Measurements from ENCODE around the gene PRRG2. TPM values are rescaled to one million over a fixed set of nuclear protein-coding genes. Genes with fewer than 3 reads are reported as not detected.

Gene PRRG2
- total RNA-seq, 1 donor from 2014 or later = 10.1 TPM

DNA sequence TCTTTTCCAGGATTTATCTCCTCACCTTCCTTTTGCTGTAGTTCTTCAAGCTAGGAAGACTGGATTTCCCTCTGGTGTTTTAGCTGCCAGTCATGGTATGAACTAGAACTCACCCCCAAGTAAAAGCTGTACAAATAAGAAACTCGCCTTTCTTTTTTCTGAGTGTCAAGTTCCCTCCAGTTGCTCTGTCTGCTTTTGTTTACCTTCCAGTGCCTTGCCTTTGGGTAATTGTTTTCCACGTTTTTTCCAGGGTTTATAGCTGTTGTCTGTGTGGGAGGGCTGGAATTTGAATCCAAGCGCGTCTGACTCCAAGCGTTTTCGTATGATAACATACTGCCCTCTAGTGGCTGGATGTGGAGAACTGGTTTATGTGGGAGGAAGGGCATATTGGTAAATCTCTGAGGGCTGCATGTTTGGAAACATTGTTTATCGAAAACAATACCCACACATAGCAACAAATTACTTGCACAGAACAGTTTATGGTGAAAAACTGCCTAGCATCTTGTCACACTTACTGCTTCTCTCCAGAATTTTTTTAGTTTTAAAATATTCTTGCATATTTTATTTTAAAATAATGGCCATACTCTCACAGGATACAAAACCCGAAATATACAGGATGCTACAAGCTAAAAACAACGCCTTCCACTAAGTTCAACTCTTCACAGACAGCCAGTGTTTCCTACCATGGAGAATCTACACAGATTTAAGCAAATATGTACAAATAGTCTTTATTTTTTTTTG lies 34.1 kb upstream of the PRRG2 start:
- Histone ChIP-seq H3K27me3 (no peaks in the 10 kb centered on the region), H3K9me3 (no peaks in the 10 kb centered on the region), H3K36me3 (no peaks in the 10 kb centered on the region), H3K4me3 (no peak overlapping the region), H3K27ac (no peak overlapping the region), H3K4me1 (no peaks in the 10 kb centered on the region)
- DNase-seq (no peak), ATAC-seq (peak; percentile 95)
- TF ChIP-seq, protein P1, sequence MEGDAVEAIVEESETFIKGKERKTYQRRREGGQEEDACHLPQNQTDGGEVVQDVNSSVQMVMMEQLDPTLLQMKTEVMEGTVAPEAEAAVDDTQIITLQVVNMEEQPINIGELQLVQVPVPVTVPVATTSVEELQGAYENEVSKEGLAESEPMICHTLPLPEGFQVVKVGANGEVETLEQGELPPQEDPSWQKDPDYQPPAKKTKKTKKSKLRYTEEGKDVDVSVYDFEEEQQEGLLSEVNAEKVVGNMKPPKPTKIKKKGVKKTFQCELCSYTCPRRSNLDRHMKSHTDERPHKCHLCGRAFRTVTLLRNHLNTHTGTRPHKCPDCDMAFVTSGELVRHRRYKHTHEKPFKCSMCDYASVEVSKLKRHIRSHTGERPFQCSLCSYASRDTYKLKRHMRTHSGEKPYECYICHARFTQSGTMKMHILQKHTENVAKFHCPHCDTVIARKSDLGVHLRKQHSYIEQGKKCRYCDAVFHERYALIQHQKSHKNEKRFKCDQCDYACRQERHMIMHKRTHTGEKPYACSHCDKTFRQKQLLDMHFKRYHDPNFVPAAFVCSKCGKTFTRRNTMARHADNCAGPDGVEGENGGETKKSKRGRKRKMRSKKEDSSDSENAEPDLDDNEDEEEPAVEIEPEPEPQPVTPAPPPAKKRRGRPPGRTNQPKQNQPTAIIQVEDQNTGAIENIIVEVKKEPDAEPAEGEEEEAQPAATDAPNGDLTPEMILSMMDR (IDR thresholded peaks at IDR 0.05) = peak; percentile 87
- intact Hi-C loops (cut with DNase I) = no loop called here

DNA sequence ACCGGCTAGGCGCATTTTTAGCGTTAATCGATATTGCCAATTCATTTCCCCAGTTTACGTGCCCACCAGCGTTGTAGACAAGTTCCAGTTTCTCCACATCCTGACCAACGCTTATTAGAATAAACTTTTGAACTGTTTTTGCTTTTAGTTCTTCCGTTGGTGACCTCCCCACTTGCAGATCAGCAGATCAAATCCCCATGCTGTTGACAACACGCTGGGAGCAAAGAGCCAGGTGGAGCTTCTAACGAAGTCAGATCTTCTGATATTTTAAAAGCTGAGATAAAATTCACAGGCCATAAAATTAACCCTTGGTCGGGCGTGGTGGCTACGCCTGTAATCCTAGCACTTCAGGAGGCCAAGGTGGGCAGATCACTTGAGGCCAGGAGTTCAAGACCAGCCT lies 32.1 kb upstream of the PRRG2 start:
- DNase-seq (no peak), ATAC-seq (no peak)
- peaks cover 6% of the 10 kb centered on the region for H3K4me1 ChIP-seq
- H3K4me3 ChIP-seq = no peak overlapping the region
- H3K27me3 ChIP-seq = no peaks in the 10 kb centered on the region
- H3K36me3 ChIP-seq = no peaks in the 10 kb centered on the region
- TF ChIP-seq, protein P1 (IDR thresholded peaks at IDR 0.05) = no peak
- no peaks in the 10 kb centered on the region for H3K9me3 ChIP-seq
- H3K27ac ChIP-seq = no peak overlapping the region
- intact Hi-C loops (cut with DNase I) = no loop called here

DNA sequence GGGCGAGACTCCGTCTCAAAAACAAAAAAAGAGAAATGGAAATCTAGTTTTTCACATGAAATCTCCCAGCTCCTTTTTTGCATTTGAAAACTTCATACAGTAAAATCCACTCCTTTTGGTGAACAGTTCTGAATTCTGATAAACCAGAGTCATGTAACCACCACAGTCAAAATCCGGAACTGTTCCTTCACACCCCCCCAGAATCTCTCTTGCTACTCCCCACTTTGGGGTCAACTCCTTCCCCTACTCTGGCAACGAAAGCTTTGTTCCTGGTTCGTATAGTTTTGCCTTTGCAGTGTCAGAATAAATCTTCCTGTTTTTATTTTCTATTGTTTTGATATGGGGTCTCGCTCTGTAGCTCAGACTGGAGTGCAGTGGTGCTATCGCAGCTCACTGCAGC lies 29.6 kb upstream of the PRRG2 start:
- DNase-seq (no peak), ATAC-seq (no peak)
- Histone ChIP-seq H3K36me3 (peaks cover 11% of the 10 kb centered on the region), H3K27me3 (no peaks in the 10 kb centered on the region), H3K27ac (no peak overlapping the region), H3K4me3 (no peak overlapping the region), H3K9me3 (no peaks in the 10 kb centered on the region), H3K4me1 (peaks cover 19% of the 10 kb centered on the region)
- intact Hi-C loops (cut with DNase I) = no loop called here
- TF ChIP-seq, protein P1 (IDR thresholded peaks at IDR 0.05) = no peak

DNA sequence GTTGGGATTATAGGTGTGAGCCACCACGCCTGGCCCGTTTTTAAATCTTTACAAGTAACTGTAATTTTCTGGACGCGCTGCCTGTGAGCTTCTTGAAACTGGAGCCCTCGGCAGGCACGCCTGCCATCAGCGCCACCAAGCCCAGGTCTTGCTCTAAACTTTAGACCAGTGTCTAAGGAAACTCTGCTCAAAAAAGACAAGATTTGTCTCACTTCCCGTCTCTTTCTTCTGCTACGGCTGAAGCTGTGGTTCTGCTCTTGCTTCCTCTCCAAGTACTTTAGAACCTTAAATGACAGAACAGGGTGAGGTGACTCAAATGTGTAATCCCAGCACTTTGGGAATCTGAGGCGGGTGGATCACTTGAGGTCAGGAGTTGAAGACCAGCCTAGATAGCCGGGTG lies 28.4 kb upstream of the PRRG2 start:
- ATAC-seq = no peak

DNA sequence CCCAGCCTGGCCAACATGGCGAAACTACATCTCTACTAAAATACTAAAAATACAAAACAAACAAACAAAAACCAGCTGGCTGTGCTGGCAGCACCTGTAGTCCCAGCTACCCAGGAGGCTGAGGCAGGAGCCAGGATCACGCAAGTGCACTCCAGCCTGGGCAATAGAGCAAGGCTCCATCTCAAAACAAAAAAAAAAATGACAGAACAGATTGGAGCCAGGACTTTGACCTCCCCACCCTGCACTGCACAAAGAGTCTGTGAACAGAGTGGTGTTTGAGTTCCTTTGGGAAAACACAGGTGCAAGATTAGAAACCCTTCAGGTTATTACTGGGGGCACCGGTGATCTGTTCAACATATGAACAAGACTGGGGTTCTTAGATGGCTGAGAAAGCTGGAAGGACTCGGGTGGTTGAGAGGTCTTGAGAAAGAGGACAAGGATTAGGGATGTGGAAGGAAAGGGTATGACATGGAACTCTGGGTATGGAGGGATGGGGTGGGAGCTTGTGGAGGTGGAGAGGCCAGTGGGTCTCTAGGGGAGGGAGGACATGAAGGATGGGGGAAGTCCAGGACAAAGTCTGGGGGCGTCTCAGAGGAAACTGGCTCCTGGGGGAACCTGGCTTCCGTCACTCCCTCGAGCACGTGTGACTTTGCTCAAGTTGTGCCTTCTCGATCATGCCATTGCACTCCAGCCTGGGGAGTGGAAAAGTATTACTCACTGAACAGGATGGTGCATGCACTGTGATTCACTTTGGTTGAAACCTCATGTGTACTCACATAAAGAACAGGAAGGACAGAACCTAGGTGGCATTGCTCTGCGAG lies 27.5 kb upstream of the PRRG2 start:
- H3K9me3 ChIP-seq = no peaks in the 10 kb centered on the region
- H3K27ac ChIP-seq = peak overlapping the region; percentile 61
- H3K36me3 ChIP-seq = peaks cover 33% of the 10 kb centered on the region
- TF ChIP-seq, protein P1 (IDR thresholded peaks at IDR 0.05) = no peak
- ATAC-seq (peak; percentile 2), DNase-seq (no peak)
- peaks cover 19% of the 10 kb centered on the region for H3K4me1 ChIP-seq
- intact Hi-C loops (cut with DNase I) = no loop called here
- no peak overlapping the region for H3K4me3 ChIP-seq
- H3K27me3 ChIP-seq = no peaks in the 10 kb centered on the region

More for the DNA sequence above, 28.4 kb upstream of the PRRG2 start:
- DNase-seq = no peak
- TF ChIP-seq, protein P1 (IDR thresholded peaks at IDR 0.05) = no peak
- H3K9me3 ChIP-seq = no peaks in the 10 kb centered on the region
- H3K4me3 ChIP-seq = no peak overlapping the region
- peaks cover 19% of the 10 kb centered on the region for H3K4me1 ChIP-seq
- no peaks in the 10 kb centered on the region for H3K27me3 ChIP-seq
- intact Hi-C loops (cut with DNase I) = no loop called here
- H3K27ac ChIP-seq = no peak overlapping the region
- H3K36me3 ChIP-seq = peaks cover 24% of the 10 kb centered on the region
